GM18498 (cell line): ENCODE data around the gene KAT14.
"Not testable (repeated sequence)": the region's sequence is repeated elsewhere in the genome, so short reads cannot be mapped to it uniquely, and the experiment has no call there.

Source experiments
- ATAC-seq: cut with Tn5 transposase; IDR thresholded peaks from one replicate; pipeline ENCODE4 v1.9.1; 2021; ENCODE audit warnings: mild to moderate bottlenecking, moderate library complexity; ENCODE audit not compliant: unreplicated experiment

KAT14 gene

GRCh38 chr20:18137412-18138265, at the start of gene KAT14, which contains the start of gene PET117:
KAT14 (plus strand) TSS chr20:18137863; CDS start chr20:18142661, 4,798 bp downstream.
PET117 (plus strand) TSS chr20:18137863; CDS start chr20:18137956, 93 bp downstream.
- ATAC-seq, result peak; percentile 88

GRCh38 chr20:18088298-18088697, 49.4 kb upstream of the KAT14 start:
- not testable (repeated sequence) for ATAC-seq

GRCh38 chr20:18088841-18089240, 48.8 kb upstream of the KAT14 start:
- not testable (repeated sequence) for ATAC-seq

GRCh38 chr20:18090044-18090443, 47.6 kb upstream of the KAT14 start:
- ATAC-seq, result no peak

- no peak for ATAC-seq
Observed at GRCh38 chr20:18090477-18090876, 47.2 kb upstream of the KAT14 start.

- ATAC-seq, result no peak
Observed at GRCh38 chr20:18091623-18092022, 46.0 kb upstream of the KAT14 start.

GRCh38 chr20:18092890-18093289, 44.8 kb upstream of the KAT14 start:
- ATAC-seq, result no peak

- ATAC-seq, result no peak
Observed at GRCh38 chr20:18093388-18093787, 44.3 kb upstream of the KAT14 start.

- ATAC-seq, result no peak
Observed at GRCh38 chr20:18094191-18094590, 43.5 kb upstream of the KAT14 start.

GRCh38 chr20:18100569-18100968, 37.1 kb upstream of the KAT14 start:
- not testable (repeated sequence) for ATAC-seq

- ATAC-seq, result no peak
Observed at GRCh38 chr20:18101125-18101810, 36.4 kb upstream of the KAT14 start.

GRCh38 chr20:18103497-18103896, 34.2 kb upstream of the KAT14 start:
- no peak for ATAC-seq

- ATAC-seq, result no peak
Observed at GRCh38 chr20:18108326-18108725, 29.3 kb upstream of the KAT14 start.

GRCh38 chr20:18128574-18128973, 9.1 kb upstream of the KAT14 start:
- not testable (repeated sequence) for ATAC-seq

GRCh38 chr20:18132663-18133062, 5.0 kb upstream of the KAT14 start:
- ATAC-seq, result no peak

GRCh38 chr20:18133962-18134361, 3.7 kb upstream of the KAT14 start:
- no peak for ATAC-seq

GRCh38 chr20:18138266-18138582, 561 bp downstream of the KAT14 start:
- no peak for ATAC-seq

- ATAC-seq, result no peak
Observed at GRCh38 chr20:18138639-18139583, 1.2 kb downstream of the KAT14 start.

- ATAC-seq, result no peak
Observed at GRCh38 chr20:18139832-18140231, 2.2 kb downstream of the KAT14 start.

GRCh38 chr20:18144541-18145099, 7.0 kb downstream of the KAT14 start:
- ATAC-seq, result no peak

- ATAC-seq, result no peak
Observed at GRCh38 chr20:18154342-18154741, 16.7 kb downstream of the KAT14 start.
